H1 (cell line): ENCODE data around the gene TOP2A. TPM values are rescaled to one million over a fixed set of nuclear protein-coding genes. Genes with fewer than 3 reads are reported as not detected.

ENCODE experiments used
- CTCF ChIA-PET: fragments of 300-600 bp; sonication (Branson Sonifier 250); formaldehyde crosslinking; loops from one replicate; lab custom pipeline; 2021; ENCODE audit not compliant: partially characterized antibody; lab: Charles Lee
- POLR2A ChIA-PET: fragments of 300-600 bp; sonication (Branson Sonifier 250); formaldehyde crosslinking; loops from one replicate; lab custom pipeline; 2021; ENCODE audit warnings: inconsistent platforms; ENCODE audit not compliant: partially characterized antibody; lab: Charles Lee
- DNase-seq, 2 experiments: peaks; one replicate each; pipeline versions ENCODE4 v3.0.0 to v3.0.0-alpha.2; 2010 to 2022; ENCODE audit warnings: low spot score in 2 of 2, low read depth in 1 of 2, mixed read lengths in 1 of 2
- FAIRE-seq: peaks from 2 replicates; lab custom pipeline; 2011; peaks lifted over from hg19 to GRCh38; lab: Jason Lieb, UNC
- H2AFZ ChIP-seq: 2 replicates; pipeline ENCODE4 v1.8.1; 2012; ENCODE audit warnings: low read length, inconsistent platforms
- H2AK5ac ChIP-seq: 2 replicates; pipeline ENCODE4 v1.6.1; 2013; ENCODE audit warnings: low read depth, low read length
- H2BK120ac ChIP-seq: replicated peaks from 2 replicates; pipeline ENCODE3; 2013; ENCODE audit warnings: low read depth, low read length, inconsistent platforms
- H2BK12ac ChIP-seq: 2 replicates; pipeline ENCODE4 v1.6.1; 2013; ENCODE audit warnings: low read depth, low read length
- H2BK15ac ChIP-seq: 2 replicates; pipeline ENCODE4 v1.6.1; 2013; ENCODE audit warnings: low read length
- H2BK20ac ChIP-seq: 2 replicates; pipeline ENCODE4 v1.6.1; 2013; ENCODE audit warnings: low read length
- H2BK5ac ChIP-seq: 2 replicates; pipeline ENCODE4 v1.6.1; 2013; ENCODE audit warnings: low read depth, low read length
- H3K14ac ChIP-seq: 2 replicates; pipeline ENCODE4 v1.6.1; 2013; ENCODE audit warnings: inconsistent platforms; ENCODE audit not compliant: insufficient read length
- H3K18ac ChIP-seq: 2 replicates; pipeline ENCODE4 v1.6.1; 2013; ENCODE audit warnings: low read length; ENCODE audit errors: extremely low read depth
- H3K23ac ChIP-seq: 2 replicates; pipeline ENCODE4 v1.6.1; 2013; ENCODE audit warnings: inconsistent platforms; ENCODE audit not compliant: insufficient read length
- H3K23me2 ChIP-seq: 2 replicates; pipeline ENCODE4 v1.6.1; 2013; ENCODE audit warnings: low read depth, low read length
- H3K27ac ChIP-seq: 2 replicates; pipeline ENCODE4 v1.6.1; 2011; ENCODE audit warnings: low read depth, low read length, inconsistent platforms
- H3K27me3 ChIP-seq, 4 experiments: replicated peaks in 1 of 4; 1 replicate in 1 of 4; 2 replicates in 3 of 4; pipeline versions ENCODE4 v1.6.1 to v1.8.1; 2011 to 2013; ENCODE audit warnings: low read length in 3 of 4, mild to moderate bottlenecking in 3 of 4, inconsistent platforms in 2 of 4, mixed read lengths in 2 of 4, moderate library complexity in 1 of 4; ENCODE audit not compliant: control insufficient read depth in 3 of 4, insufficient read depth in 3 of 4; ENCODE audit errors: extremely low read depth in 1 of 4
- H3K36me3 ChIP-seq, 4 experiments: 2 replicates each; pipeline versions ENCODE4 v1.6.1 to v1.8.1; 2011 to 2013; ENCODE audit warnings: mild to moderate bottlenecking in 4 of 4, low read length in 3 of 4, moderate library complexity in 2 of 4, control low read depth in 1 of 4, inconsistent platforms in 1 of 4; ENCODE audit not compliant: insufficient read depth in 4 of 4, control insufficient read depth in 2 of 4
- H3K4ac ChIP-seq: replicated peaks from 2 replicates; pipeline ENCODE3; 2013; ENCODE audit warnings: low read length, low read depth, mixed read lengths, inconsistent platforms; ENCODE audit not compliant: insufficient read length
- H3K4me1 ChIP-seq, 4 experiments: replicated peaks in 1 of 4; 1 replicate in 1 of 4; 2 replicates in 3 of 4; pipeline versions ENCODE4 v1.6.1 to v1.8.1; 2011 to 2013; ENCODE audit warnings: low read length in 3 of 4, inconsistent platforms in 2 of 4, mixed read lengths in 1 of 4; ENCODE audit not compliant: insufficient read depth in 4 of 4, control insufficient read depth in 3 of 4
- H3K4me2 ChIP-seq, 2 experiments: 2 replicates each; pipeline versions ENCODE4 v1.6.1 to v1.8.1; 2011 to 2013; ENCODE audit warnings: low read depth in 2 of 2, low read length in 2 of 2, control low read depth in 1 of 2, inconsistent platforms in 1 of 2, mild to moderate bottlenecking in 1 of 2; ENCODE audit not compliant: insufficient read depth in 1 of 2
- H3K4me3 ChIP-seq, 4 experiments: fragments of 200-600, 300-600 bp in 1 of 4; sonication (generic), shearing (Covaris generic), sonication (Bioruptor Twin) in 1 of 4; 2 replicates each; pipeline versions ENCODE4 v1.5.1 to v1.8.1; 2011 to 2016; ENCODE audit warnings: low read length in 4 of 4, low read depth in 3 of 4, control low read depth in 2 of 4, inconsistent platforms in 2 of 4, mild to moderate bottlenecking in 2 of 4, mixed read lengths in 1 of 4, moderate library complexity in 1 of 4; ENCODE audit not compliant: insufficient read depth in 2 of 4; ENCODE audit errors: extremely low read depth in 1 of 4
- H3K56ac ChIP-seq: replicated peaks from 2 replicates; pipeline ENCODE3; 2013; ENCODE audit warnings: low read depth, mild to moderate bottlenecking, mixed read lengths, low read length, inconsistent platforms; ENCODE audit not compliant: insufficient read length
- H3K79me1 ChIP-seq: 2 replicates; pipeline ENCODE4 v1.6.1; 2013; ENCODE audit warnings: low read depth, low read length, control low read depth
- H3K79me2 ChIP-seq, 2 experiments: 2 replicates each; pipeline versions ENCODE4 v1.6.1 to v1.8.1; 2012 to 2013; ENCODE audit warnings: low read length in 2 of 2, mild to moderate bottlenecking in 2 of 2, inconsistent platforms in 1 of 2; ENCODE audit not compliant: insufficient read depth in 2 of 2, control insufficient read depth in 1 of 2
- H3K9ac ChIP-seq, 4 experiments: replicated peaks in 1 of 4; 1 replicate in 1 of 4; 2 replicates in 3 of 4; pipeline versions ENCODE4 v1.6.1 to v1.8.1; 2011 to 2013; ENCODE audit warnings: low read depth in 3 of 4, low read length in 3 of 4, control low read depth in 2 of 4, mild to moderate bottlenecking in 2 of 4, moderate library complexity in 2 of 4, inconsistent platforms in 1 of 4; ENCODE audit errors: extremely low read depth in 1 of 4
- H3K9me3 ChIP-seq, 2 experiments: 2 replicates each; pipeline versions ENCODE4 v1.6.1 to v1.8.1; 2012 to 2013; ENCODE audit warnings: mild to moderate bottlenecking in 2 of 2, moderate library complexity in 2 of 2, control low read depth in 1 of 2, inconsistent platforms in 1 of 2, low read depth in 1 of 2, low read length in 1 of 2, mixed read lengths in 1 of 2; ENCODE audit not compliant: insufficient read depth in 2 of 2
- H4K20me1 ChIP-seq, 2 experiments: replicated peaks in 1 of 2; 2 replicates each; pipeline versions ENCODE3 to v1.8.1; 2011 to 2013; ENCODE audit warnings: inconsistent platforms in 2 of 2, low read length in 2 of 2, mild to moderate bottlenecking in 1 of 2; ENCODE audit not compliant: insufficient read depth in 2 of 2, control insufficient read depth in 1 of 2
- H4K5ac ChIP-seq: 2 replicates; pipeline ENCODE4 v1.6.1; 2013; ENCODE audit warnings: low read length, low read depth, mixed read lengths, inconsistent platforms; ENCODE audit not compliant: insufficient read length
- H4K8ac ChIP-seq: 2 replicates; pipeline ENCODE4 v1.8.0; 2013; ENCODE audit warnings: mild to moderate bottlenecking, moderate library complexity, low read length, inconsistent platforms; ENCODE audit not compliant: insufficient read depth; ENCODE audit errors: extremely low read depth
- H4K91ac ChIP-seq: replicated peaks from 2 replicates; pipeline ENCODE3; 2013; ENCODE audit warnings: low read length, mixed read lengths, inconsistent platforms; ENCODE audit not compliant: insufficient read length
- ASH2L ChIP-seq: fragments of 200-600, 300-600 bp; sonication (generic); IDR thresholded peaks from one replicate; pipeline ENCODE4 v1.7.1; 2017; ENCODE audit warnings: low read length
- ATF3 ChIP-seq: IDR thresholded peaks from 2 replicates; pipeline ENCODE4 v1.6.1; 2011; ENCODE audit warnings: low read depth, mild to moderate bottlenecking, low read length; ENCODE audit not compliant: insufficient read depth
- E2F6 ChIP-seq: IDR thresholded peaks from 2 replicates; pipeline ENCODE4 v1.6.1; 2012; ENCODE audit warnings: inconsistent platforms
- SIX5 ChIP-seq: IDR thresholded peaks from 2 replicates; pipeline ENCODE4 v1.6.1; 2011; ENCODE audit warnings: mild to moderate bottlenecking, low read depth, low read length
- WGBS, 2 experiments: shearing (Covaris generic) in 1 of 2; methylation state at CpG; one replicate each; pipeline versions ENCODE4 v1.1.6 to v1.1.7; 2013 to 2015; ENCODE audit warnings: low lambda C conversion rate in 2 of 2, mixed read lengths in 2 of 2, inconsistent platforms in 1 of 2, low coverage in 1 of 2, missing lambda C conversion rate in 1 of 2; ENCODE audit not compliant: insufficient replicate concordance in 2 of 2, insufficient coverage in 1 of 2, insufficient read length in 1 of 2; ENCODE audit errors: extremely low coverage in 1 of 2, missing lambda C conversion rate in 1 of 2; 5-methylcytosine and 5-hydroxymethylcytosine counted together
- polyA plus RNA-seq, 7 experiments: library from polyadenylated mRNA; depleted of rRNA in 3 of 7; stranded (reverse) in 5 of 7; unstranded in 2 of 7; fragments of >200 nt in 5 of 7; fragments of 200-250 nt in 2 of 7; gene quantifications; 1 replicate in 5 of 7; 2 replicates in 1 of 7; 4 replicates in 1 of 7; pipeline versions ENCODE4 v1.2.1 to v1.2.3, GENCODE V29; 2011 to 2013; ENCODE audit warnings: missing spikeins in 2 of 7, mixed read lengths in 2 of 7
- total RNA-seq: library from RNA; stranded (reverse); fragmentation: NEBNext Ultra II Directional; extraction: Animal tissue kit (Norgen Biotek cat#: 25700); gene quantifications from 2 replicates; pipeline ENCODE4 v1.2.1, GENCODE V29; 2021

The TOP2A gene
- total and polyA plus RNA-seq, 2 of the 8 experiments (the other 6 are each of a cell fraction or from before 2014, with no cell fraction given) = 83.1 to 291 TPM

DNA sequence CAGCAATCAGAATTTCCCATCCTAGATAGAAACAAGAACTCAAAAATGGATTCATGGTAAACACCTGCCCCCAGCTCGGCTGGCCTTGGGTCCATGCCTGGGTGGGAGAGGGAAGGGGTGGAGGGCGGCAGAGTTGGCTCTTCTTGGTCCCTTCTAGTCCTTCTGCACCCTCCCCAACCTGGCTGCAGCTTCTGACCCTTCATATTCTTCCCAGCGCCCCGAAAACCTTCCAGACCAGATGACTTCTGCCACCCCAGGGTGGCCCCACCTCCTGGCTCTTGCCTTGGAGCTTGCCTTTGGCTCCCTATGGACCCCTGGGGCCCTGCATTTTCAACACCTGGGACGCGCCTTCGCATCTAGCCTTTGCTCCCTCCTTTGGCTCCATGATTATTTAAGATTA, 47.8 kb downstream of the TOP2A start:
- no peak overlapping the region for H3K56ac ChIP-seq
- H3K4me3 ChIP-seq = no peak overlapping the region
- FAIRE-seq (no peak), DNase-seq (no peak)
- no peaks in the 10 kb centered on the region for H3K9me3 ChIP-seq
- H2AK5ac ChIP-seq = no peak overlapping the region
- ChIA-PET CTCF (interaction anchor here (1.0 to 3.7 kb wide), 4 partner anchors 8 to 245 kb away, joined by 3 to 17 read pairs (median 4); no protein-coding TSS in a partner anchor), POLR2A (interaction anchor here (0.6 to 0.7 kb wide), 3 partner anchors 16 to 1378 kb away, joined by 3 to 5 read pairs (median 3); no protein-coding TSS in a partner anchor)
- no peaks in the 10 kb centered on the region for H3K23me2 ChIP-seq
- TF ChIP-seq ASH2L (no peak), ATF3 (no peak), E2F6 (no peak), SIX5 (no peak)
- H3K27me3 ChIP-seq = no peaks in the 10 kb centered on the region
- 88% methylated on average over 7 of the region's 7 CpGs; no CpG with 5 or more reads in 1 of the 2 experiments for WGBS, 2 experiments
- no peak overlapping the region for H3K4me2 ChIP-seq
- no peaks in the 10 kb centered on the region for H4K20me1 ChIP-seq
- H3K36me3 ChIP-seq = no peaks in the 10 kb centered on the region
- no peak overlapping the region for H2BK15ac ChIP-seq
- H3K79me2 ChIP-seq = no peaks in the 10 kb centered on the region
- no peak overlapping the region for H3K18ac ChIP-seq
- H3K4me1 ChIP-seq = peaks cover under 1 to 11% (median 4%) of the 10 kb centered on the region in 4 experiments; a peak in 5 of 7 replicates
- no peak overlapping the region for H3K27ac ChIP-seq
- H4K5ac ChIP-seq = no peak overlapping the region
- no peak overlapping the region for H2BK20ac ChIP-seq
- H3K9ac ChIP-seq = no peak overlapping the region
- no peak overlapping the region for H3K4ac ChIP-seq
- no peak overlapping the region for H2BK5ac ChIP-seq
- H2AFZ ChIP-seq = no peak overlapping the region
- no peak overlapping the region for H3K14ac ChIP-seq
- H3K23ac ChIP-seq = no peak overlapping the region
- H2BK12ac ChIP-seq = no peak overlapping the region
- H3K79me1 ChIP-seq = no peaks in the 10 kb centered on the region
- no peak overlapping the region for H2BK120ac ChIP-seq
- no peak overlapping the region for H4K8ac ChIP-seq
- no peak overlapping the region for H4K91ac ChIP-seq
